NT2/D1 (cell line): ENCODE data around the gene ZFYVE9.

Experiments used
- SUZ12 ChIP-seq: IDR thresholded peaks from 2 replicates; pipeline ENCODE4 v1.6.1; 2011; ENCODE audit not compliant: insufficient read length, insufficient read depth; ENCODE audit errors: extremely low read depth
- YY1 ChIP-seq: IDR thresholded peaks from 2 replicates; pipeline ENCODE4 v1.6.1; 2011; ENCODE audit not compliant: insufficient read length, insufficient read depth
- ZNF274 ChIP-seq: IDR thresholded peaks from 2 replicates; pipeline ENCODE4 v1.6.1; 2011; ENCODE audit warnings: mild to moderate bottlenecking, low read depth, low read length

DNA sequence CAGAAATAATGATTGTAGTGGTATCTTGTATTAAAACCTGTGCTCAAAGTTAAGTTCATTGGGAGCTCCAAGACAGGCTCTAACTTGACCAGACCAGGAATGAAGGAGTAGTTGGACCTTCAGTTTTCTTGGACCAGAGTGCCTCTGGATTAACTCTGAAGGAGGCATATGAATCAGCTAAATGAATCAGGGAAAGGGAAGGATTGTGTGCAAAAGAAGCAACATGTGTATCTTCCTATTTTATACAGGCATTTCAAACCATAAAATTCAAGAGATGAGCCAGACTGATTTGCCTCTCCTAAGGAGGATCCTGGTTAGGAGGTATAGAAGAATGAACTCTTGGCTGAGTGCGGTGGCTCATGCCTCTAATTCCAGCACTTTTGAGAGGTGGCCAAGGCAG lies 152.7 kb downstream of the ZFYVE9 start:
- no peak for TF ChIP-seq YY1
- TF ChIP-seq SUZ12, result no peak
- TF ChIP-seq ZNF274, result no peak
